Prostate gland (tissue), 2 donors: ENCODE results near the gene CNPPD1. TPM values are rescaled to one million over a fixed set of nuclear protein-coding genes. Genes with fewer than 3 reads are reported as not detected.

ENCODE experiments used
- DNase-seq: peaks from one replicate; pipeline ENCODE4 v3.0.0-alpha.2; 2019; ENCODE audit warnings: low spot score
- H3K27ac ChIP-seq, 2 donors: fragments of 200-600 bp; sonication (generic); 2 replicates each; pipeline ENCODE4 v1.5.1; 2017 to 2019
- H3K27me3 ChIP-seq: fragments of 200-600 bp; sonication (generic); replicated peaks from 2 replicates; pipeline ENCODE4 v1.5.1; 2019; ENCODE audit not compliant: insufficient read depth
- H3K36me3 ChIP-seq, 2 donors: fragments of 200-600 bp; sonication (generic); 1 replicate in 1 of 2; 2 replicates in 1 of 2; pipeline versions ENCODE4 v1.5.1 to v1.8.1; 2017 to 2019
- H3K4me1 ChIP-seq: fragments of 200-600 bp; sonication (generic); replicated peaks from 2 replicates; pipeline ENCODE4 v1.5.1; 2019
- H3K4me3 ChIP-seq, 2 donors: fragments of 200-600 bp; sonication (generic); 2 replicates each; pipeline ENCODE4 v1.5.1; 2017 to 2019
- H3K9me3 ChIP-seq: fragments of 200-600 bp; sonication (generic); 2 replicates; pipeline ENCODE4 v1.5.1; 2017
- POLR2A ChIP-seq: fragments of 450-650 bp; IDR thresholded peaks from one replicate; pipeline ENCODE4 v1.6.1; 2016; ENCODE audit warnings: antibody characterized with exemption, mild to moderate bottlenecking
- POLR2AphosphoS5 ChIP-seq: sonication (generic); formaldehyde crosslinking; IDR thresholded peaks from one replicate; pipeline ENCODE4 v1.6.1; 2017; ENCODE audit warnings: antibody characterized with exemption
- WGBS: methylation state at CpG from one replicate; pipeline ENCODE4 v1.1.5; 2018; 5-methylcytosine and 5-hydroxymethylcytosine counted together
- intact Hi-C: fragments of 100-400 bp; cut with DNase I; formaldehyde crosslinking; loops from one replicate; pipeline ENCODE4 v1.14.2; 2022
- total RNA-seq, 2 donors: library from RNA; depleted of rRNA; stranded (reverse); fragments of >200 nt; gene quantifications; one replicate each; pipeline ENCODE4 v1.1.0, GENCODE V29; 2016
- TF ChIP-seq, protein P1 (sequence below), 4 experiments: fragments of 200-600 bp in 2 of 4; fragments of 450-650 bp in 2 of 4; sonication (generic) in 2 of 4; IDR thresholded peaks; 1 replicate in 3 of 4; 2 replicates in 1 of 4; pipeline ENCODE4 v1.5.1; 2016 to 2019; ENCODE audit warnings: antibody characterized with exemption in 4 of 4, mild to moderate bottlenecking in 2 of 4, moderate library complexity in 2 of 4

Gene CNPPD1
- total RNA-seq, 2 donors from 2014 or later = 53.6 to 60.1 TPM

DNA sequence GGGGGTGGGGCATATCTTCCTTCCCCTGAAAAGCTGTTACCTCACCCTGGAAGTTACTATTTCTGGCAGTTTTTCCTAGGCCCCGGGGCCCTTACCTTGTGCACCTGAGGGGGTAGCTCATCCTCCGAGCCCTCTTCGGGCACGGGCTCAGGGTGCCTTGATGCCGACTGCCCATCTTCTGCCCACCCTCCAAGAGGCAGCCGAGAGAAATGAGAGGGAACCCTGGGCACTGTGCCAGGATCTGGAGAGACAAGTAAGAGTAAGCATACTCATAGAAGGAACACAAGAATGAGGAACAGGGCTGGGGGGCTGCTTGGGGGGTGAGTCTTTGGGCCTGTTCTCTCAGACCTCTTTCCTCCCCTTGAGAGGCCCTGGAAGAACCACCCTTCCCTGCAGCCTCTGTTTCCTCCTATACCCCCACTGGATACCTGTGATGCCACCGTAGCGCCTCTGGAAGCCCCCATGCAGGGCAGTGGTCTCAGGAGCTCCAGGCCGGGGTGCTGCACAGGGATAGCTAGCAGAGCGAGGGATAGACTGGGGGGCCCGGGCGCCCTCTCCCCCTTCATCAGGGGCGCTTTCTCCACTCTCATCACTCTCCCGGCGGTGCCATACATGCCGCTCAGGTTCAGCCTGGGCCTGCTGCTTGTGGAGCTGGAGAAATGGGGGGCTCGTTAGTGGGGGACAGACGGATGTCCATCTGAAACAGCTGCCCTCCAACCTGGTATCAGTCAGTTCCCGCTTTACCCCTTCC lies 44.1 kb upstream of the CNPPD1 start:
- whole genome bisulfite sequencing = 87% methylated on average over 19 of the region's 19 CpGs
- intact Hi-C loops = no loop called here
- H3K9me3 ChIP-seq = no peaks in the 10 kb centered on the region
- no peak overlapping the region for H3K27ac ChIP-seq
- peaks cover 22% of the 10 kb centered on the region for H3K4me1 ChIP-seq
- H3K4me3 ChIP-seq = no peak overlapping the region
- H3K36me3 ChIP-seq = peaks cover 26 to 32% of the 10 kb centered on the region in 2 donors
- no peaks in the 10 kb centered on the region for H3K27me3 ChIP-seq
- no peak for DNase-seq
- TF ChIP-seq, protein P1, sequence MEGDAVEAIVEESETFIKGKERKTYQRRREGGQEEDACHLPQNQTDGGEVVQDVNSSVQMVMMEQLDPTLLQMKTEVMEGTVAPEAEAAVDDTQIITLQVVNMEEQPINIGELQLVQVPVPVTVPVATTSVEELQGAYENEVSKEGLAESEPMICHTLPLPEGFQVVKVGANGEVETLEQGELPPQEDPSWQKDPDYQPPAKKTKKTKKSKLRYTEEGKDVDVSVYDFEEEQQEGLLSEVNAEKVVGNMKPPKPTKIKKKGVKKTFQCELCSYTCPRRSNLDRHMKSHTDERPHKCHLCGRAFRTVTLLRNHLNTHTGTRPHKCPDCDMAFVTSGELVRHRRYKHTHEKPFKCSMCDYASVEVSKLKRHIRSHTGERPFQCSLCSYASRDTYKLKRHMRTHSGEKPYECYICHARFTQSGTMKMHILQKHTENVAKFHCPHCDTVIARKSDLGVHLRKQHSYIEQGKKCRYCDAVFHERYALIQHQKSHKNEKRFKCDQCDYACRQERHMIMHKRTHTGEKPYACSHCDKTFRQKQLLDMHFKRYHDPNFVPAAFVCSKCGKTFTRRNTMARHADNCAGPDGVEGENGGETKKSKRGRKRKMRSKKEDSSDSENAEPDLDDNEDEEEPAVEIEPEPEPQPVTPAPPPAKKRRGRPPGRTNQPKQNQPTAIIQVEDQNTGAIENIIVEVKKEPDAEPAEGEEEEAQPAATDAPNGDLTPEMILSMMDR (IDR thresholded peaks at IDR 0.05) = no peak
- TF ChIP-seq POLR2A = no peak
- no peak for TF ChIP-seq POLR2AphosphoS5

DNA sequence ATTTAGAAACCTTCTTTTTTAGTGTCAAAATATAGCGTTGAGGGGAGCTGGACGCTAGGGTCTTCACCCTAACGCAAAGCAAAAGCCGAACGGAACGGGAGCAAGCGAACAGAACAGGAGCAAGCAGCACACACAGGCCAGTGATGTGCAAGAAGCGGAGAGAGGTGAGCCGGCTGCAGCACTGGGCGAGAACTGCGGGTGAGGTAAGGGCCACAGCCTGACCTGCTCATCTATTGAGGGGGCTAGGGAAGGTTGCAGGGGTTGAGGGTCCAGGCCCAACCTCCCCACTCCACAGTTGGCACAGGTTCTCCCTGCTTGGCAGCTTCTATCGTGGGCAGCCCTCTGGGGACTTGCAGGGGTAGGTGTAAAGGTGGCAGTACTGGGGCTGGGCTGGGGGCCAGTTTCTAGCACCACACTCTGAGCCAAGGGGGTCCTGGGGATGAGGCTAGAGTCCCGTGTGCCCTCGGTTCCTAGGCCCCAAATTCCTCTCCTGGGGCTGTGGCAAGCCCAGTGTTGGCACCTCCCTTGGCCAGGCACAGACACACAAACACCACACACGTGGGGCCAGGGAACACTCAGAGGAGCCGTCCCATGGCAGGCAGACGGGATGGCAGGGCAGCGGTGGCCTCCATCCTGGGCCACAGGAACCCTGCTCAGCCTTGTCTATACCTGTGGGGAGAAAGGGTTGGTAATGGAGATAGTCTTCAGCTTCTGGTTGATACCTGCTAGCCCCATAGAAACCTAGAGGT lies 43.2 kb upstream of the CNPPD1 start:
- intact Hi-C loops = loop anchor here (5.0 to 10.0 kb wide), 2 partner anchors 43 to 75 kb away; partner anchors contain the start of genes CNPPD1 and RETREG2
- Histone ChIP-seq H3K27ac (peak overlapping the region in 1 of 2 donors; percentile 88), H3K36me3 (peaks cover 25 to 32% of the 10 kb centered on the region in 2 donors), H3K4me3 (no peak overlapping the region), H3K9me3 (no peaks in the 10 kb centered on the region), H3K4me1 (peaks cover 22% of the 10 kb centered on the region), H3K27me3 (no peaks in the 10 kb centered on the region)
- 83% methylated on average over 17 of the region's 18 CpGs for WGBS
- DNase-seq = no peak
- TF ChIP-seq POLR2AphosphoS5 (no peak), POLR2A (no peak)
- TF ChIP-seq, protein P1 (IDR thresholded peaks at IDR 0.05) = no peak

DNA sequence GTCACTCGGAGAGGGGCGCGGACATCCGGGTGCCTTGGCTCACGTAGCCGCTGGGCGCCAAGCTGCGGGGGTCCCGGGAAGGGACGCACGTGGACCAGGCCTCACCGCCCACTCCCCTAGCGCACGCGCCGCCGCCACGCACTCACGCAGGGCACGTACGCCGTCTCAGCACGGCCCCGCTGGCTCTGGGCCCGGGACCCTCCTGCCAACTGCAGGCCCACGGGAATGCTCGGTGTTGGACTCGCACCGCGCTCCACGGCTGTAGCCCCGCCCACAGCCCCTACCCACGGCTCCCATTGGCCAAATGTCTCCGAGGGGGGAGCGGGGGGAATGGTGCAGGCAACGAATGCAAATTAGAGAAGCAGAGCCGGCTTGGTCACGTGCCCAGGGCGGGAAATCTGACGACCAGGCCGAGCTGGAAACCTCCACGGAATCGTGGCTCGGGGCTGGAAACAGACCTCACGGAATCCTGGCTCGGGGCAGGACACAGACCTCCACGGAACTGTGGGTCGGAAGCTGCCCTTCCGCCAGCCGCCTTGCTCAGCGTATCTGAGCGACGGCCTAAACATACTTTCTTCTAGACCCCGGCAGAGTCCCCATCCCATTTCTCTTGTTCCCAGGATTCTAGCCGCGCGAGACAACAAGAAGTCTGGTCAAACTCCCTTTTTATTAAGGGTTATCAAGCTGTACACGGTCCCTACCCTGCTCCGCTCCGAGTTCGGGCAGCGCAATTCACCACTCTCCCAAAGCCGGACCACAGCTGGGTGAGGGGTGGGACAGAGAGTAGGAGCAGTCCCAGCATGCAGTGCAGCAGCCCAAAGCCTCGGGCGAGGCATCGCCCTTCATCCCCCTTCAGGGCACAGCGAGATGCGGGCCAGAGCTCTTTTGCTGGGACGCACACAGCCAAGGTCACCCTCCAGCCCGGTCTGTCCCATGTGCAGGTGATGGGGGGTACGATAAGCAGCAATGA lies 42.3 kb upstream of the CNPPD1 start, which contains the start of gene ABCB6:
ABCB6 (minus strand) TSS at position 227 of the 970 bp plus-strand sequence. CDS start 285 bp downstream, outside the sequence.
- H3K27me3 ChIP-seq = no peaks in the 10 kb centered on the region
- peak; percentile 96 for DNase-seq
- H3K36me3 ChIP-seq = peaks cover 23 to 33% of the 10 kb centered on the region in 2 donors
- intact Hi-C loops = loop anchor here (5.0 to 10.0 kb wide), 2 partner anchors 42 to 76 kb away; partner anchors contain the start of genes CNPPD1 and RETREG2
- no peaks in the 10 kb centered on the region for H3K9me3 ChIP-seq
- WGBS = 6% methylated on average over 62 of the region's 71 CpGs
- peak; percentile 94 for TF ChIP-seq POLR2AphosphoS5
- TF ChIP-seq, protein P1 (IDR thresholded peaks at IDR 0.05) = no peak
- TF ChIP-seq POLR2A = peak; percentile 92
- peaks cover 22% of the 10 kb centered on the region for H3K4me1 ChIP-seq
- H3K4me3 ChIP-seq = peak within 1 kb of the TSS; percentile 42 to 46
- H3K27ac ChIP-seq = peak within 1 kb of the TSS; percentile 88 to 89

DNA sequence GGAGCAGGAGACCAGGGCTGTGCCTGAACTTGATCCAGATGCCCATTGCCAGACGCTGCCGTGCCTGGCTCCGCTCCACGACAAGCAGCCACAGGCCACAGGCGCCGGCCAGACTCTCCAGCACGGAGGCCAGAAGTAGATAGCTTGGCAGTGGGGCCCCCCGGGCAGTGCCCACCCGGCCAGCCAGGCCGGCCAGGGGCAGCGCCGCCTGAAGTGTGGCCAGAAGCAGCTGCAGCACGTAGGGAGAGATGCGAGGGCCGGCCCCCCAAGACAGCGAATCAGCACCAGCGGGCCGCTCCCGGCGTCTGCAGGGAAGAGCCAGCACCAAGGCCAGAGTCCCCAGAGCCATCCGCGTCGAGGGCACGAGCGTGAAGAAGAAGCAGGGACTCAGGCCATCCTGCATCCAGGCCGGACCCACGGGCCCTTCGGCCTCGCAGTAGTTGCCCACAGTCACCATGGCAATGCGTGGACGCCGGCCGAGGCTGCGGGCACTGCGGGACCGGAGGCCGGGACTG lies 41.5 kb upstream of the CNPPD1 start:
- WGBS = under 1% methylated on average over 22 of the region's 37 CpGs

More for the DNA sequence above, 41.5 kb upstream of the CNPPD1 start:
- Histone ChIP-seq H3K9me3 (no peaks in the 10 kb centered on the region), H3K4me1 (peaks cover 22% of the 10 kb centered on the region), H3K4me3 (peak overlapping the region; percentile 42 to 46), H3K36me3 (peaks cover 21 to 27% of the 10 kb centered on the region in 2 donors), H3K27ac (peak overlapping the region; percentile 88 to 89), H3K27me3 (no peaks in the 10 kb centered on the region)
- TF ChIP-seq, protein P1 (IDR thresholded peaks at IDR 0.05) = peak in 1 of 4 experiments; percentile 2
- TF ChIP-seq POLR2AphosphoS5 = no peak
- peak; percentile 73 for DNase-seq
- intact Hi-C loops = loop anchor here (5.0 to 10.0 kb wide), 2 partner anchors 41 to 77 kb away; partner anchors contain the start of genes CNPPD1 and RETREG2
